ENCODE data around the gene DUOXA2. TPM values are rescaled to one million over a fixed set of nuclear protein-coding genes. Genes with fewer than 3 reads are reported as not detected.

Gene DUOXA2
- total RNA-seq, 1 donor from 2014 or later = not detected

GRCh38 chr15:45138814-45139765 lies 25.0 kb downstream of the DUOXA2 start:
- DNase-seq = no peak

DNA sequence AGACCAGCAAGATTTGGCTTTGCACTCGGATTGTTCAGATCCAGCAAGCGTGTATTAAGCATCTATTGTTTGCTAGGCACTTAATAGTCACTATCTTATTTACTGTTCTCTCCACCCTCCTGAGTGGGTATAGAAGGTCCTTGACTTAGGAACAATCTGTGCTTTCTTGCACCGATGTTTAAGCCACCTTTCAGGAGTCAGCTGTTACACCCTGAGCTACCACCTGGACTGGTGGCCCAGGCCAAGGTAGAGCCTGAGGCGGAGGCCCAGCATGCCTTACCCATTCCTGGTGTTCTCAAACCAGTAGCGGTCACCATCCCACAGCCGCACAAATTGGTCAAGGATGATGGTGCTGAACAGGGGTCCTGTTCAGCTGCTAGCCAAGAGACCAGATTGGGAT lies 25.6 kb downstream of the DUOXA2 start:
- DNase-seq = no peak

- DNase-seq = no peak
Measured at GRCh38 chr15:45140557-45141250, 26.6 kb downstream of the DUOXA2 start.

DNA sequence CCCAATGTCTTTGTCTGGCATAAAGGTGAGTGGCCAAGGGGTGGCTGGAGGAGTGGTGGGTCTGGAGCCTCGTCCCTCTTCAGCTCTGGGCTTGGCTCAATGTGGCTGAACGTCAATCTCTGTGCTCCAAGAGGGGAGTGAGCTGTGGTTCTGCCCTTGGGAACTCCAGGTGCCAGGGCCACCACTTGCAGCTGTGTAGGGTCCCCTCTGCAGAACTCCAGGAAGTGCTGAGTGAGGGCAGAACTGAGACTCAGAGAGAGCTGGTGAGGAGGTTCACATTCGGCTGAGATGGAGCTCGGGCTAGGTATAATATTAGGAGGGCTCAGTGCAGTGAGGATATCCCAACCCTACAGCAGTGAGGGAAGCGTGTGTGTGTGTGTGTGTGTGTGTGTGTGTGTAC lies 27.3 kb downstream of the DUOXA2 start:
- no peak for DNase-seq

- DNase-seq = no peak
Measured at GRCh38 chr15:45143056-45143455, 28.9 kb downstream of the DUOXA2 start.

DNA sequence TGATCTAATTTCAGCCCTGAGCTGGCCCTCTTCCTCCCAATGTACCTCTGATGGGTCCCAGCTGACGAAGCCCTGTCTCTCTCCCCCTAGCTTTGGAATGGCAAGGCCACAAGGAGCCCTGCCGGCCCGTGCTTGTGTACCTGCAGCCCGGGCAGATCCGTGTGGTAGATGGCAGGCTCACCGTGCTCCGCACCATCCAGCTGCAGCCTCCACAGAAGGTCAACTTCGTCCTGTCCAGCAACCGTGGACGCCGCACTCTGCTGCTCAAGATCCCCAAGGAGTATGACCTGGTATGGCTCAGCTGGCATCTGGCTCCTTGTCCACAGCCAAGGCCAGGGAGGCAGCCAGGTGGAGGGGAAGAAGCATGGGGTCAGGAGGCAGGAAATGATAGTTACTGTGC lies 29.8 kb downstream of the DUOXA2 start:
- DNase-seq = no peak

DNA sequence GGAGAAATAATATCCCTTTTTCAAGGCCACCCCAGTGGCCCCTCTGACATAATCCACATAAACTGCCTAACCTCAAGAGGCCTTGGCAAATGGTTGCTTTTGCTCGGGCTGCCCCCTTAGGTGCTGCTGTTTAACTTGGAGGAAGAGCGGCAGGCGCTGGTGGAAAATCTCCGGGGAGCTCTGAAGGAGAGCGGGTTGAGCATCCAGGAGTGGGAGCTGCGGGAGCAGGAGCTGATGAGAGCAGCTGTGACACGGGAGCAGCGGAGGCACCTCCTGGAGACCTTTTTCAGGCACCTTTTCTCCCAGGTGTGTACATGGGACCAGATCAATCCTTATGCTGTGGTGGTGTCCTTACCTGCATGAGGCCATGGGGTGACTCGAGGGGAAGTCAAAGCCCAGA lies 30.6 kb downstream of the DUOXA2 start:
- DNase-seq = no peak

DNA sequence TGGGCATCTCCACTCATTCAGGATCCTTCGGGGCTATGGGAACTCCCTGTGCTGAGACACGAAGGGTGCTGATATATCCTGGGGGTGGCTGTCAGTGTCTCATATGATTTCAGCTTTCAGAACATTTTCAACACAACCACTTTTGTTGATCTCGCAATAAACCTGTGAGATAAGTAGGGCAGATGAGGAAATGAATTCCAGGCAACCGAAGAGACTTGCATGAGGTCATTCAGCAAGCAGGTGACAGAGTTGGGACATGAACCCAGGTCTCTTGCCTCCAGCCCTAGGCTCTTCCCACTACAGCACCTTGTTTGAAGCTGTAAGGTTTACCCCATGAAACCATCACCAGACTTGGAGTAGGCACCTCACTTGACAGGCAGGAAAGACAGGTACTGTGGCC lies 32.3 kb downstream of the DUOXA2 start:
- no peak for DNase-seq

DNA sequence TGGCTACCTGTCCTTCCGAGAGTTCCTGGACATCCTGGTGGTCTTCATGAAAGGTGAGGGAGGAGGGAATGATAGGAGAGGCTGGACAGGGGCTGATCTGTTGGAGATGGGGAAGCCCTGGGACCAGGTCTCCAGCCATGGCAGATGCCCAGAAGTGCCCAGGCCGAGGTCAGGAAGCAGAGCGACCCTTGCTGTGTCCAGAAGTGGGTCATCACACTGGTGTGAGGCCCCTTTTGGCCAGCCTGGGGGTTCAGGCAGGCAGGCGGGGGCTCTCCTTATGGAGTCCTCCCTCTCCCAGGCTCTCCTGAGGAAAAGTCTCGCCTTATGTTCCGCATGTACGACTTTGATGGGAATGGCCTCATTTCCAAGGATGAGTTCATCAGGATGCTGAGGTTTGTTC lies 33.5 kb downstream of the DUOXA2 start:
- no peak for DNase-seq

GRCh38 chr15:45148076-45149059 lies 34.2 kb downstream of the DUOXA2 start:
- no peak for DNase-seq

GRCh38 chr15:45149060-45149459 lies 34.9 kb downstream of the DUOXA2 start:
- DNase-seq = no peak

DNA sequence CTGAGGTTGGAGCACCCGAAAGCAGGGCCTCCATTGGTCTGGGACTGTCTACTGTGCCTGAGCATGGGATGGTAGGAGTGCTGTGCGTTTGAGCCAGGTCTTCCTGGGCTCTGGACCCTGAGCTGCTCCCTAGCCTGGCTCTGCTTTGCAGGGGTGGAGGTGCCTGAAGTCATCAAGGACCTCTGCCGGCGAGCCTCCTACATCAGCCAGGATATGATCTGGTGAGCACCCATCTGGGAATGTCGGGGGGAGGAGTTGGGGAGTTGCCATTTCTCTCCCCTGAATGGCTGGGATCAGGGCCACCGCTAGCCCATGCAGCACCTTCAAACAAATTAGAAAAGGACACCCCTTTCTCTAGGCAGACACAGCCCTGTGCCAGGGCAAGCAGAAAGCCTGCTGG lies 36.4 kb downstream of the DUOXA2 start:
- no peak for DNase-seq

DNA sequence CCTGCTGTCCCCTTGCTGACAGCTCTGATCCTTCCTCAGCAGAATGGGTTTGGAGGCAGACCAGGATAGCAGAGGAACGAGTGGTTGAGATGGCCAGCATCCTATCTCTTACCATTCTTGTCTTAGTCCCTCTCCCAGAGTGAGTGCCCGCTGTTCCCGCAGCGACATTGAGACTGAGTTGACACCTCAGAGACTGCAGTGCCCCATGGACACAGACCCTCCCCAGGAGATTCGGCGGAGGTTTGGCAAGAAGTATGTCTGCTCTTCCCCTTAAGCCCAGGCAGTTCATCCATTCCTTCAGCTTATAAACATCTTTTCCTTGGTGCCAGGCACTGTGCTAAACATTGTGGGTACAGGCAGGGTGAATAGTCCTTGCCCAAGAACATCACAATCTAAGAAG lies 36.9 kb downstream of the DUOXA2 start:
- DNase-seq = no peak

GRCh38 chr15:45151998-45152828 lies 38.1 kb downstream of the DUOXA2 start:
- no peak for DNase-seq

DNA sequence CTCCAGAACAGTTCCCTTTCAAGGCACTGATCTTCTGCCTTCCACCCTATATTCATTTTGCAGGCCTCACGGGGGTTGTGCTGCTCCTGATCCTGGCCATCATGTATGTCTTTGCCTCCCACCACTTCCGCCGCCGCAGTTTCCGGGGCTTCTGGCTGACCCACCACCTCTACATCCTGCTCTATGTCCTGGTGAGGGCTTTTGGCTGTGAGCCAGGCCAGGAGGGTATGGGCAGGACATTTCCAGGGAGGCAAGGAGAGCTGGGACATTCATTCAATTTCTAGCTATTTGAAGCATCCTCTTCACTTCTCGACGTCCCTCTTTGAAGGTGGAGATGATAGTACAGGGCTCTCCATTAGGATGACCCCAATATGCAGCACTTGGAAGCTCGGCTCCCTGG lies 41.6 kb downstream of the DUOXA2 start:
- peak; percentile 12 for DNase-seq

DNA sequence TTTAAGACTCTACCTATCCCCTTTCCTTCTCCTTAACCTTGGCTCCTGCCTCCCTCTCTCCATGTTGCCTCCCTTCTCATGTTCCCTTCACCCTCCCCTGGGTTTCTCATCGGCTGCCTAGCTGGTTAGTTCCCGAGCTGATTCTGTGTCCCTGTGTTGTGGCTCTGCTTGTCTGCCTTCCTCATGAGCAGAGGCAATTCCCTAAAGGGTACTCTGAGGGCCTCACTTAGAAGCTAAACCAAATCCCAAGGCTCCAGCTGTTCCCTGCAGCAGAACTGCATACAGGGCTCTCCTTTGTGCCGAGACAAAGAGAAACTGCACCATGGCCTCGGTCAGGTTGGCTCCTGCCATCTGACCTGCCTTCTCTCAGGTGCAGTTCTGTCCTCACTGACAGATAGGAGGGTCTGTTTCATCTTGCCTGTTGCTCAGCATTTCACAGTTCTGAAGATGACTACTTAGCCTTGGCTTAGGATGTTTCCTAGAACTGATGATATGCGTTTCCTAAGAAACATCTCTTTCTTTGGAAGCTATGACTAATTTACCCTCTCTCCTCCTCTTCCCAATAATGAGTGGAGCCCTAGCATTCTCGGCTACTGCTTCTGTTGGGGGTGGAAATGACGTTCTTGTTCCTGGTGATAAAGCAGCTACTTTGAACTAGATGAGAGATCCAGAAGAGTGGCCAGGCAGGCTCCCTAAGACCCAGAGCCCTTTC lies 42.8 kb downstream of the DUOXA2 start:
- DNase-seq = peak; percentile 24

GRCh38 chr15:45157974-45158373 lies 43.8 kb downstream of the DUOXA2 start:
- peak; percentile 45 for DNase-seq

- no peak for DNase-seq
Measured at GRCh38 chr15:45161666-45162065, 47.5 kb downstream of the DUOXA2 start.

GRCh38 chr15:45162771-45163507 lies 48.8 kb downstream of the DUOXA2 start:
- peak; percentile 91 for DNase-seq

GRCh38 chr15:45163508-45163856 lies 49.4 kb downstream of the DUOXA2 start:
- no peak for DNase-seq
